Measurements from ENCODE around the gene GPR82. TPM values are rescaled to one million over a fixed set of nuclear protein-coding genes. Genes with fewer than 3 reads are reported as not detected.

GPR82 gene
- total and polyA plus RNA-seq, 9 donors: 0.04 to 0.40 (median 0.06) TPM; not detected in 3

Other genes starting within 250 kb of the GPR82 start
- 6.4 TPM for gene GPR34, start 35.2 kb upstream of the GPR82 start, total RNA-seq
- 1 to 10 TPM; 3.7 to 8.8 (median 7.2) TPM for gene GPR34, start 35.2 kb upstream of the GPR82 start, polyA plus RNA-seq (ENCODE audit: insufficient read depth in 1 of 8, insufficient read length in 8 of 8, low replicate concordance in 1 of 8)
- 28.1 TPM for gene CASK, start 199.4 kb downstream of the GPR82 start, total RNA-seq
- gene CASK, start 199.4 kb downstream of the GPR82 start, polyA plus RNA-seq (ENCODE audit: insufficient read depth in 1 of 8, insufficient read length in 8 of 8, low replicate concordance in 1 of 8): 10 to 100 TPM; 17.5 to 41.5 (median 25.1) TPM

All from muscle of leg (tissue), 9 donors.